ENCODE data around the gene DCDC1.

- TF ChIP-seq CTCF (conservative IDR thresholded peaks at IDR 0.05) (no peak), ZFX (IDR thresholded peaks at IDR 0.05) (no peak)
Observed at GRCh38 chr11:30861531-30861930, 508.0 kb downstream of the DCDC1 start.

Measured in C4-2B (cell line).